Stimulated activated CD4-positive, alpha-beta T cell treated with anti-CD3 and anti-CD28 coated beads, Interleukin-2, amount 100 ng/mL, for 4 hours (primary cell): Measurements from ENCODE around the gene EGR2.
"Not testable (repeated sequence)": the region's sequence is repeated elsewhere in the genome, so short reads cannot be mapped to it uniquely, and the experiment has no call there.

Experiments
- DNase-seq: peaks from one replicate; pipeline ENCODE4 v3.0.0-alpha.2; 2020; ENCODE audit warnings: low read depth

EGR2 gene

GRCh38 chr10:62792261-62792660 is 23.9 kb downstream of the EGR2 start:
- DNase-seq = no peak

- no peak for DNase-seq
These were observed 25.6 kb downstream of the EGR2 start for GRCh38 chr10:62790571-62790970.

GRCh38 chr10:62790019-62790555 is 26.1 kb downstream of the EGR2 start:
- no peak for DNase-seq

GRCh38 chr10:62788861-62789467 is 27.2 kb downstream of the EGR2 start:
- no peak for DNase-seq

- DNase-seq = not testable (repeated sequence)
These were observed 27.9 kb downstream of the EGR2 start for GRCh38 chr10:62788285-62788684.

- DNase-seq = not testable (repeated sequence)
These were observed 31.6 kb downstream of the EGR2 start for GRCh38 chr10:62784537-62784936.

- peak; percentile 89 for DNase-seq
These were observed 36.5 kb downstream of the EGR2 start for GRCh38 chr10:62779487-62780248.

GRCh38 chr10:62778125-62778524 is 38.0 kb downstream of the EGR2 start:
- no peak for DNase-seq

- no peak for DNase-seq
These were observed 43.8 kb downstream of the EGR2 start for GRCh38 chr10:62772186-62772974.

GRCh38 chr10:62769574-62770242 is 46.5 kb downstream of the EGR2 start:
- DNase-seq = no peak

- DNase-seq = no peak
These were observed 49.8 kb downstream of the EGR2 start for GRCh38 chr10:62766386-62766785.

- DNase-seq = no peak
These were observed 50.4 kb downstream of the EGR2 start for GRCh38 chr10:62765726-62766125.

GRCh38 chr10:62764011-62764410 is 52.2 kb downstream of the EGR2 start:
- DNase-seq = no peak

GRCh38 chr10:62763155-62763554 is 53.0 kb downstream of the EGR2 start:
- DNase-seq = no peak
